Mesendoderm (in vitro differentiated cells): ENCODE measurements around the gene SESN2. TPM values are rescaled to one million over a fixed set of nuclear protein-coding genes. Genes with fewer than 3 reads are reported as not detected.

Experiments
- DNase-seq: peaks from one replicate; pipeline ENCODE4 v3.0.0; 2013
- H2AK5ac ChIP-seq: 2 replicates; pipeline ENCODE4 v1.6.1; 2013; ENCODE audit warnings: low read length, inconsistent platforms
- H2BK120ac ChIP-seq: 2 replicates; pipeline ENCODE4 v1.6.1; 2013; ENCODE audit warnings: low read depth, mild to moderate bottlenecking, low read length, moderate library complexity, mixed read lengths
- H2BK15ac ChIP-seq: replicated peaks from 2 replicates; pipeline ENCODE4 v1.6.1; 2013; ENCODE audit warnings: low read depth, mild to moderate bottlenecking, moderate library complexity
- H2BK5ac ChIP-seq: 2 replicates; pipeline ENCODE4 v1.6.1; 2013; ENCODE audit warnings: low read length, inconsistent platforms
- H3K18ac ChIP-seq: 2 replicates; pipeline ENCODE4 v1.6.1; 2013; ENCODE audit warnings: mild to moderate bottlenecking, low read length, mixed read lengths
- H3K23ac ChIP-seq: one replicate; pipeline ENCODE4 v1.6.1; 2013; ENCODE audit warnings: low read length
- H3K27ac ChIP-seq: 2 replicates; pipeline ENCODE4 v1.5.1; 2013; ENCODE audit warnings: low read depth, mild to moderate bottlenecking, inconsistent platforms, low read length, moderate library complexity
- H3K27me3 ChIP-seq: 2 replicates; pipeline ENCODE4 v1.6.1; 2013; ENCODE audit warnings: low read length, control low read depth, mild to moderate bottlenecking, inconsistent platforms; ENCODE audit not compliant: insufficient read depth, poor library complexity
- H3K36me3 ChIP-seq: 2 replicates; pipeline ENCODE4 v1.6.1; 2013; ENCODE audit warnings: low read length, inconsistent platforms; ENCODE audit not compliant: control insufficient read depth, insufficient read depth
- H3K4ac ChIP-seq: one replicate; pipeline ENCODE4 v1.6.1; 2013; ENCODE audit warnings: low read depth, mild to moderate bottlenecking, low read length, moderate library complexity
- H3K4me1 ChIP-seq: 2 replicates; pipeline ENCODE4 v1.6.1; 2013; ENCODE audit warnings: low read depth, low read length, inconsistent platforms; ENCODE audit not compliant: control insufficient read depth
- H3K4me2 ChIP-seq: 2 replicates; pipeline ENCODE4 v1.6.1; 2013; ENCODE audit warnings: low read length
- H3K4me3 ChIP-seq: 2 replicates; pipeline ENCODE4 v1.5.1; 2013; ENCODE audit warnings: mild to moderate bottlenecking, low read length
- H3K56ac ChIP-seq: one replicate; pipeline ENCODE4 v1.6.1; 2013; ENCODE audit warnings: low read length
- H3K79me1 ChIP-seq: 2 replicates; pipeline ENCODE4 v1.6.1; 2013; ENCODE audit warnings: low read length, inconsistent platforms
- H3K79me2 ChIP-seq: 2 replicates; pipeline ENCODE4 v1.6.1; 2013; ENCODE audit warnings: mild to moderate bottlenecking, low read length; ENCODE audit not compliant: control insufficient read depth, insufficient read depth
- H3K9ac ChIP-seq: 2 replicates; pipeline ENCODE4 v1.6.1; 2013; ENCODE audit warnings: low read length, inconsistent platforms
- H4K5ac ChIP-seq: one replicate; pipeline ENCODE4 v1.6.1; 2013; ENCODE audit warnings: low read length
- H4K8ac ChIP-seq: one replicate; pipeline ENCODE4 v1.6.1; 2013; ENCODE audit warnings: low read depth, mild to moderate bottlenecking, control low read depth, low read length, moderate library complexity
- WGBS: extraction: QIAGEN DNeasy Blood & Tissue Kit; methylation state at CpG from one replicate; pipeline ENCODE4 v1.1.7; 2013; ENCODE audit warnings: low lambda C conversion rate, missing lambda C conversion rate; ENCODE audit not compliant: insufficient coverage; ENCODE audit errors: extremely low coverage; 5-methylcytosine and 5-hydroxymethylcytosine counted together
- polyA plus RNA-seq, 2 experiments: library from polyadenylated mRNA; stranded (reverse); fragments of 200-250 nt; gene quantifications; one replicate each; pipeline ENCODE4 v1.2.3, GENCODE V29; 2013

The SESN2 gene, protein sequence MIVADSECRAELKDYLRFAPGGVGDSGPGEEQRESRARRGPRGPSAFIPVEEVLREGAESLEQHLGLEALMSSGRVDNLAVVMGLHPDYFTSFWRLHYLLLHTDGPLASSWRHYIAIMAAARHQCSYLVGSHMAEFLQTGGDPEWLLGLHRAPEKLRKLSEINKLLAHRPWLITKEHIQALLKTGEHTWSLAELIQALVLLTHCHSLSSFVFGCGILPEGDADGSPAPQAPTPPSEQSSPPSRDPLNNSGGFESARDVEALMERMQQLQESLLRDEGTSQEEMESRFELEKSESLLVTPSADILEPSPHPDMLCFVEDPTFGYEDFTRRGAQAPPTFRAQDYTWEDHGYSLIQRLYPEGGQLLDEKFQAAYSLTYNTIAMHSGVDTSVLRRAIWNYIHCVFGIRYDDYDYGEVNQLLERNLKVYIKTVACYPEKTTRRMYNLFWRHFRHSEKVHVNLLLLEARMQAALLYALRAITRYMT
- 19.5 TPM for polyA plus RNA-seq (2013, experiment 1 of 2)
- polyA plus RNA-seq (2013, experiment 2 of 2), result 19.7 TPM

DNA sequence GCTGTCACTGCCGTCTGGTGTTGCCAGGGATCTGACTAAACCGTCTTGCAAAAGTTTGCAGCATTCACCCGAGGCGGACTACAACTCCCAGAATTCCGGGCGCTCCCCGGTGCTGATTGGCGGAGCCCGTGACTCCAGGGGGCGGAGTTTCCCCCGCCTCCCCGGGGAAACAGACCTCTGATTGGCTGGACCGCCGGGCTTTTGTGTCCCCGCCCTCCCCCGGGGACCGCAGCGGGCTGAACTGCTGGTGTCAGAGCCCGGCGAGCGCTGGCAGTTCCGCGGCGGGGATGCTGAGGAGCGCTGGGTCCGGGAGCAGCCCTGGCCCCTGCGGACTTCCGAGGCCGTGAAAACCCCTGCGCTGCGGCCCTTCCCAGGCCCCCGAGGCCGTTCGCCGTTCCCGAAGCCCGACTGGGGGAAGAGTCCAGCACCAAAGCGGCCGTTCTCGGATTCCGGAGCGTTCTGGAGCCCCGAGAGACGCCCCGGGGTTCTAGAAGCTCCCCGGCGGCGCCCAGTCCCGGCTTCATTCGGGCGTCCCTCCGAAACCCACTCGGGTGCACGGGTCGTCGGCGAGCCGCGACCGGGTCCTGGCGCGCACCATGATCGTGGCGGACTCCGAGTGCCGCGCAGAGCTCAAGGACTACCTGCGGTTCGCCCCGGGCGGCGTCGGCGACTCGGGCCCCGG, at the start of gene SESN2:
Gene SESN2, plus strand, starts transcription at position 267 of the 682 bp plus-strand sequence. Its CDS starts 330 bp downstream, at position 597.
- peak; percentile 99 for DNase-seq
- Histone ChIP-seq H4K5ac (peak within 1 kb of the TSS; percentile 39), H2BK120ac (peak within 1 kb of the TSS; percentile 7), H2BK15ac (no peak within 1 kb of the TSS), H3K79me1 (peaks cover 15% of the 10 kb centered on the region), H3K4ac (peak within 1 kb of the TSS; percentile 65), H2BK5ac (peak within 1 kb of the TSS; percentile 84), H3K27me3 (no peaks in the 10 kb centered on the region), H4K8ac (no peak within 1 kb of the TSS), H3K4me1 (peaks cover 9% of the 10 kb centered on the region), H3K18ac (peak within 1 kb of the TSS; percentile 89), H3K36me3 (no peaks in the 10 kb centered on the region), H2AK5ac (no peak within 1 kb of the TSS), H3K4me2 (peak within 1 kb of the TSS; percentile 87), H3K4me3 (peak within 1 kb of the TSS; percentile 94), H3K27ac (peak within 1 kb of the TSS; percentile 80), H3K9ac (peak within 1 kb of the TSS; percentile 95), H3K56ac (peak within 1 kb of the TSS; percentile 97), H3K23ac (peak within 1 kb of the TSS; percentile 97), H3K79me2 (peaks cover 38% of the 10 kb centered on the region)
- WGBS, result no CpG with 5 or more reads among the region's 76 CpGs

DNA sequence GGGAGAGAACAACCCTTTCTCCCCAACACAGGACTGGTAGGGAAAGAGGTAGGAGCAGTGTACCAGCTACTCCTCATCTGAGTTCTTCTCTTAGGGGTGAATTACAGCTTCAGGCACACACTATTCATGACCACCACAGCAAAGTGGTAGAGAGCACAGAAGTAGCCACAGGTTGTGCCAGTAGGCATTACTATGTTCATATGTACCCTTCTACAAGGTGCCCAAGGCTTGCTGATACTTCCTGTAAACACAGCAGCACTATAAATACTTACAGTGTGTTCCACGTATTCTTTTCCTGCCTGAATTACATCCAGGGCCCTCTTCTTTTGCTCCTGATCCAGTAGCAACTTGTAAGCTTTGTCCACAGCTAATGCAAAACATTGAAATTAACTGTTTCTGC, 49.6 kb upstream of the SESN2 start:
- Histone ChIP-seq H3K27ac (no peak overlapping the region), H4K5ac (no peak overlapping the region), H2BK15ac (no peak overlapping the region), H3K4me1 (no peaks in the 10 kb centered on the region), H3K56ac (no peak overlapping the region), H3K4ac (no peak overlapping the region), H3K18ac (no peak overlapping the region), H3K27me3 (no peaks in the 10 kb centered on the region), H3K36me3 (peaks cover 6% of the 10 kb centered on the region), H2AK5ac (no peak overlapping the region), H2BK5ac (no peak overlapping the region), H3K23ac (no peak overlapping the region), H2BK120ac (no peak overlapping the region), H3K9ac (no peak overlapping the region), H3K79me1 (no peaks in the 10 kb centered on the region), H3K4me3 (no peak overlapping the region), H4K8ac (no peak overlapping the region), H3K4me2 (no peak overlapping the region), H3K79me2 (no peaks in the 10 kb centered on the region)
- no peak for DNase-seq
- no CpG with 5 or more reads among the region's 1 CpG for WGBS

DNA sequence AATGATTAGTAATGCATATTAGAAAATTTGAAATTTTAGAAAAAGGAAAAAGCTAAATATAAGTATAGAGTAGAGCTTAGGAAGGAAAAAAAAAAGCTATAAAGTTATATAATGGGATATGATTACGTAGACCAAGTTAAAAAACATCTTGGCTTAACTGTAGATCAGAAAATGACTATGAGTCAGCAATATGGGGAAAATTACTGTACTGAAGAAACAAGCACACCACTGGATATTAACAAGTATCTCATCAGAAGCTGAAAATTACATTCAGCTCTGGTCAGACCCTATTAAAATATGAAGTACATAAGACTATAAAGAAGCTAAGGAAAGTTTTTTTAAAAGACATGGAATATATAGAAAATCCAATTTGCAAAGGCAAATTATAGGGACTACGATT, 46.0 kb upstream of the SESN2 start:
- DNase-seq, result no peak
- WGBS, result no CpG with 5 or more reads among the region's 2 CpGs
- H4K5ac ChIP-seq, result no peak overlapping the region

DNA sequence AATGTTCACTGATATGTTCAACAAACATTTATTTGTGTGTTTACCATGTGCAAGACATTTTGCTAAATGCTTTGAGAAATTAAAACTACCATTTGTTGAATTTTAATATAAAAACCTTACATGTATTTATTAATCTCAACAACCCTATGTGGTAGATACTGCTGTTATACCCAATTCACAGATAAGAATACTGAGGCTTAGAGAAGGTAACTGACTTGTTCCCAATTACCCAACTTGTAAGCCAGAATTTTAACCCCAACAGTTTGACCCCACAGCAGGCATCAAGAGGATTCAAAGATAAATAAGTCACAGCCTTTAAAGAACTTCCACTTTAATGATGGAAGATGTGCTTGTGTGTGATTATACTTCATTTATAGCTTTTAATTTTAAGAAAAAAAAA, 30.2 kb upstream of the SESN2 start:
- no peak overlapping the region for H4K8ac ChIP-seq
- no peak overlapping the region for H2BK5ac ChIP-seq
- H3K4me2 ChIP-seq, result no peak overlapping the region
- H3K56ac ChIP-seq, result no peak overlapping the region
- no peak overlapping the region for H2BK15ac ChIP-seq
- no peak overlapping the region for H3K27ac ChIP-seq
- H4K5ac ChIP-seq, result no peak overlapping the region
- no peak overlapping the region for H3K9ac ChIP-seq
- no peak overlapping the region for H2BK120ac ChIP-seq
- no peak for DNase-seq
- H3K4me3 ChIP-seq, result no peak overlapping the region
- no peak overlapping the region for H2AK5ac ChIP-seq
- no peaks in the 10 kb centered on the region for H3K4me1 ChIP-seq
- no peak overlapping the region for H3K18ac ChIP-seq
- H3K4ac ChIP-seq, result no peak overlapping the region
- H3K79me2 ChIP-seq, result peaks cover 18% of the 10 kb centered on the region
- H3K27me3 ChIP-seq, result no peaks in the 10 kb centered on the region
- no peaks in the 10 kb centered on the region for H3K36me3 ChIP-seq
- peaks cover 11% of the 10 kb centered on the region for H3K79me1 ChIP-seq
- no peak overlapping the region for H3K23ac ChIP-seq

More for the DNA sequence above, 46.0 kb upstream of the SESN2 start:
- Histone ChIP-seq H3K9ac (no peak overlapping the region), H2BK15ac (no peak overlapping the region), H3K27me3 (no peaks in the 10 kb centered on the region), H2BK5ac (no peak overlapping the region), H3K56ac (no peak overlapping the region), H3K4me1 (no peaks in the 10 kb centered on the region), H3K4me3 (no peak overlapping the region), H3K18ac (no peak overlapping the region), H3K23ac (no peak overlapping the region), H3K4ac (no peak overlapping the region), H3K27ac (no peak overlapping the region), H3K4me2 (no peak overlapping the region), H3K79me2 (no peaks in the 10 kb centered on the region), H2BK120ac (no peak overlapping the region), H4K8ac (no peak overlapping the region), H3K79me1 (no peaks in the 10 kb centered on the region), H2AK5ac (no peak overlapping the region), H3K36me3 (peaks cover 6% of the 10 kb centered on the region)

DNA sequence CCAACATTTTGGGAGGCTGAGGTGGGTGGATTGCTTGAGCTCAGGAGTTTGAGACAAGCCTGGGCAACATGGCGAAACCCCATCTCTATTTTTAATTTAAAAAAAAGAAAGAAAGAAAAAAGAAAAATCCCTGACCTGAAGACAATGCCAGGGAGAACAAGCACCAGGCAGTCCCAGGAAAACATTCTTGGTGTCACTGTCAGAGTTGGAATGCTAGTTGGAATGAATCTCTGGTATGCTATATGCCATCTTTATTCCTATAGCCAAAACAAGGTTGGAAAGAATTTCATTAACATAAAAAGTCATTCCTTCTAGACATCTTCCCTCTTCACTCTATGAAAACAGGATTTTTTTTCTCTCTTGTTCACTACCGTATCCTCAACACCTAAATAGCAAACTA, 29.3 kb upstream of the SESN2 start:
- no peak overlapping the region for H4K5ac ChIP-seq
- H3K27ac ChIP-seq, result no peak overlapping the region
- no peak overlapping the region for H2AK5ac ChIP-seq
- no peak overlapping the region for H3K56ac ChIP-seq
- H3K18ac ChIP-seq, result no peak overlapping the region
- peaks cover 18% of the 10 kb centered on the region for H3K79me2 ChIP-seq
- no peak overlapping the region for H3K4me3 ChIP-seq
- H3K27me3 ChIP-seq, result no peaks in the 10 kb centered on the region
- H3K9ac ChIP-seq, result no peak overlapping the region
- no peak overlapping the region for H2BK120ac ChIP-seq
- no peaks in the 10 kb centered on the region for H3K36me3 ChIP-seq
- no peak overlapping the region for H3K4ac ChIP-seq
- H3K4me1 ChIP-seq, result no peaks in the 10 kb centered on the region
- peaks cover 11% of the 10 kb centered on the region for H3K79me1 ChIP-seq
- no peak overlapping the region for H3K4me2 ChIP-seq
- no CpG with 5 or more reads among the region's 2 CpGs for WGBS
- DNase-seq, result peak; percentile 5
- no peak overlapping the region for H4K8ac ChIP-seq
- no peak overlapping the region for H2BK5ac ChIP-seq
- H3K23ac ChIP-seq, result no peak overlapping the region
- no peak overlapping the region for H2BK15ac ChIP-seq
